ENCODE data around the gene TENT4B.

- TF ChIP-seq EZH2 (IDR thresholded peaks at IDR 0.05; ENCODE audit: low read length, missing control alignments): no peak
- TF ChIP-seq, protein P1, sequence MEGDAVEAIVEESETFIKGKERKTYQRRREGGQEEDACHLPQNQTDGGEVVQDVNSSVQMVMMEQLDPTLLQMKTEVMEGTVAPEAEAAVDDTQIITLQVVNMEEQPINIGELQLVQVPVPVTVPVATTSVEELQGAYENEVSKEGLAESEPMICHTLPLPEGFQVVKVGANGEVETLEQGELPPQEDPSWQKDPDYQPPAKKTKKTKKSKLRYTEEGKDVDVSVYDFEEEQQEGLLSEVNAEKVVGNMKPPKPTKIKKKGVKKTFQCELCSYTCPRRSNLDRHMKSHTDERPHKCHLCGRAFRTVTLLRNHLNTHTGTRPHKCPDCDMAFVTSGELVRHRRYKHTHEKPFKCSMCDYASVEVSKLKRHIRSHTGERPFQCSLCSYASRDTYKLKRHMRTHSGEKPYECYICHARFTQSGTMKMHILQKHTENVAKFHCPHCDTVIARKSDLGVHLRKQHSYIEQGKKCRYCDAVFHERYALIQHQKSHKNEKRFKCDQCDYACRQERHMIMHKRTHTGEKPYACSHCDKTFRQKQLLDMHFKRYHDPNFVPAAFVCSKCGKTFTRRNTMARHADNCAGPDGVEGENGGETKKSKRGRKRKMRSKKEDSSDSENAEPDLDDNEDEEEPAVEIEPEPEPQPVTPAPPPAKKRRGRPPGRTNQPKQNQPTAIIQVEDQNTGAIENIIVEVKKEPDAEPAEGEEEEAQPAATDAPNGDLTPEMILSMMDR (conservative IDR thresholded peaks at IDR 0.05 in 1 of 2, IDR thresholded peaks at IDR 0.05 in 1 of 2; ENCODE audit: low read depth in 1 of 2, low read length in 2 of 2): no peak
Observed at GRCh38 chr16:50124769-50125168, 28.3 kb upstream of the TENT4B start.
